ENCODE measurements around the gene ZBED1. TPM values are rescaled to one million over a fixed set of nuclear protein-coding genes. Genes with fewer than 3 reads are reported as not detected.
"Not testable (repeated sequence)": the region's sequence is repeated elsewhere in the genome, so short reads cannot be mapped to it uniquely, and the experiment has no call there.

The ZBED1 gene
- total RNA-seq, 1 experiment from 2014 or later: 26.4 TPM

GRCh38 chrX:2534261-2535021, 33.7 kb upstream of the ZBED1 start:
- H3K4me3 ChIP-seq; H3K9me3 ChIP-seq (replicated peaks); H3K4me1 ChIP-seq; H3K27ac ChIP-seq; H3K36me3 ChIP-seq; H3K27me3 ChIP-seq; DNase-seq: not testable (repeated sequence)

- no peak for DNase-seq
- Histone ChIP-seq H3K27me3 (no peaks in the 10 kb centered on the region), H3K9me3 (replicated peaks) (no peaks in the 10 kb centered on the region), H3K4me1 (no peaks in the 10 kb centered on the region), H3K4me3 (no peak overlapping the region), H3K27ac (no peak overlapping the region), H3K36me3 (no peaks in the 10 kb centered on the region)
These were observed 32.6 kb upstream of the ZBED1 start for GRCh38 chrX:2533424-2533823.

- no peaks in the 10 kb centered on the region for H3K9me3 ChIP-seq (replicated peaks)
- H3K27ac ChIP-seq: no peak overlapping the region
- DNase-seq: no peak
- no peaks in the 10 kb centered on the region for H3K36me3 ChIP-seq
- H3K4me3 ChIP-seq: no peak overlapping the region
- no peaks in the 10 kb centered on the region for H3K4me1 ChIP-seq
- no peaks in the 10 kb centered on the region for H3K27me3 ChIP-seq
These were observed 25.6 kb upstream of the ZBED1 start for GRCh38 chrX:2526390-2526789.

GRCh38 chrX:2523911-2524310, 23.1 kb upstream of the ZBED1 start:
- H3K9me3 ChIP-seq (replicated peaks): no peaks in the 10 kb centered on the region
- H3K27me3 ChIP-seq: no peaks in the 10 kb centered on the region
- no peak overlapping the region for H3K27ac ChIP-seq
- H3K4me1 ChIP-seq: no peaks in the 10 kb centered on the region
- no peak for DNase-seq
- no peaks in the 10 kb centered on the region for H3K36me3 ChIP-seq
- no peak overlapping the region for H3K4me3 ChIP-seq

GRCh38 chrX:2521927-2522386, 21.2 kb upstream of the ZBED1 start:
- Histone ChIP-seq H3K4me1 (no peaks in the 10 kb centered on the region; the same call in 1 of the 2 replicates), H3K36me3 (no peaks in the 10 kb centered on the region), H3K9me3 (replicated peaks) (no peaks in the 10 kb centered on the region), H3K4me3 (no peak overlapping the region), H3K27me3 (no peaks in the 10 kb centered on the region), H3K27ac (no peak overlapping the region)
- no peak for DNase-seq

- DNase-seq: no peak
- no peaks in the 10 kb centered on the region for H3K36me3 ChIP-seq
- no peaks in the 10 kb centered on the region for H3K9me3 ChIP-seq (replicated peaks)
- no peaks in the 10 kb centered on the region; the same call in 1 of the 2 replicates for H3K4me1 ChIP-seq
- no peak overlapping the region for H3K27ac ChIP-seq
- H3K4me3 ChIP-seq: no peak overlapping the region
- H3K27me3 ChIP-seq: no peaks in the 10 kb centered on the region
These were observed 20.5 kb upstream of the ZBED1 start for GRCh38 chrX:2521092-2521926.

- H3K27me3 ChIP-seq: no peaks in the 10 kb centered on the region
These were observed 19.8 kb upstream of the ZBED1 start for GRCh38 chrX:2520539-2520938.

GRCh38 chrX:2519638-2520037, 18.9 kb upstream of the ZBED1 start:
- not testable (repeated sequence) for H3K27me3 ChIP-seq, H3K36me3 ChIP-seq, H3K27ac ChIP-seq

More at GRCh38 chrX:2520539-2520938, 19.8 kb upstream of the ZBED1 start:
- H3K9me3 ChIP-seq (replicated peaks): no peaks in the 10 kb centered on the region
- no peaks in the 10 kb centered on the region for H3K36me3 ChIP-seq
- no peak for DNase-seq
- H3K4me3 ChIP-seq: no peak overlapping the region
- no peak overlapping the region for H3K27ac ChIP-seq
- no peaks in the 10 kb centered on the region; the same call in 1 of the 2 replicates for H3K4me1 ChIP-seq

GRCh38 chrX:2517055-2517454, 16.3 kb upstream of the ZBED1 start:
- no peaks in the 10 kb centered on the region for H3K36me3 ChIP-seq
- DNase-seq: no peak

More at GRCh38 chrX:2519638-2520037, 18.9 kb upstream of the ZBED1 start:
- H3K4me1 ChIP-seq; H3K4me3 ChIP-seq; H3K9me3 ChIP-seq (replicated peaks); DNase-seq: not testable (repeated sequence)

GRCh38 chrX:2516623-2517022, 15.8 kb upstream of the ZBED1 start:
- no peaks in the 10 kb centered on the region; the same call in 1 of the 2 replicates for H3K4me1 ChIP-seq
- H3K27me3 ChIP-seq: no peaks in the 10 kb centered on the region
- no peaks in the 10 kb centered on the region for H3K36me3 ChIP-seq
- no peak for DNase-seq
- no peaks in the 10 kb centered on the region for H3K9me3 ChIP-seq (replicated peaks)
- no peak overlapping the region for H3K27ac ChIP-seq
- no peak overlapping the region for H3K4me3 ChIP-seq

More at GRCh38 chrX:2517055-2517454, 16.3 kb upstream of the ZBED1 start:
- H3K4me3 ChIP-seq: no peak overlapping the region
- H3K4me1 ChIP-seq: no peaks in the 10 kb centered on the region; the same call in 1 of the 2 replicates
- no peaks in the 10 kb centered on the region for H3K27me3 ChIP-seq
- H3K9me3 ChIP-seq (replicated peaks): no peaks in the 10 kb centered on the region
- H3K27ac ChIP-seq: no peak overlapping the region

- Histone ChIP-seq H3K9me3 (replicated peaks) (no peaks in the 10 kb centered on the region), H3K4me3 (no peak overlapping the region), H3K36me3 (no peaks in the 10 kb centered on the region), H3K4me1 (no peaks in the 10 kb centered on the region; the same call in 1 of the 2 replicates), H3K27me3 (no peaks in the 10 kb centered on the region), H3K27ac (no peak overlapping the region)
- DNase-seq: no peak
These were observed 13.4 kb upstream of the ZBED1 start for GRCh38 chrX:2514131-2514530.

GRCh38 chrX:2513121-2513664, 12.4 kb upstream of the ZBED1 start:
- Histone ChIP-seq H3K4me3 (no peak overlapping the region), H3K27me3 (no peaks in the 10 kb centered on the region), H3K4me1 (no peaks in the 10 kb centered on the region; the same call in 1 of the 2 replicates), H3K36me3 (no peaks in the 10 kb centered on the region), H3K9me3 (replicated peaks) (no peaks in the 10 kb centered on the region), H3K27ac (no peak overlapping the region)
- DNase-seq: no peak

- Histone ChIP-seq H3K4me1 (no peaks in the 10 kb centered on the region; the same call in 1 of the 2 replicates), H3K4me3 (no peak overlapping the region), H3K9me3 (replicated peaks) (no peaks in the 10 kb centered on the region), H3K27ac (no peak overlapping the region), H3K36me3 (no peaks in the 10 kb centered on the region), H3K27me3 (no peaks in the 10 kb centered on the region)
- DNase-seq: no peak
These were observed 11.7 kb upstream of the ZBED1 start for GRCh38 chrX:2512501-2512900.

- no peak overlapping the region for H3K27ac ChIP-seq
- no peaks in the 10 kb centered on the region for H3K9me3 ChIP-seq (replicated peaks)
- no peaks in the 10 kb centered on the region for H3K27me3 ChIP-seq
- no peaks in the 10 kb centered on the region for H3K4me1 ChIP-seq
- H3K4me3 ChIP-seq: no peak overlapping the region
- no peak for DNase-seq
- H3K36me3 ChIP-seq: no peaks in the 10 kb centered on the region
These were observed 10.6 kb upstream of the ZBED1 start for GRCh38 chrX:2511326-2511725.

Data from SJCRH30 (cell line).